Measurements from ENCODE around the gene B3GNT7.

DNA sequence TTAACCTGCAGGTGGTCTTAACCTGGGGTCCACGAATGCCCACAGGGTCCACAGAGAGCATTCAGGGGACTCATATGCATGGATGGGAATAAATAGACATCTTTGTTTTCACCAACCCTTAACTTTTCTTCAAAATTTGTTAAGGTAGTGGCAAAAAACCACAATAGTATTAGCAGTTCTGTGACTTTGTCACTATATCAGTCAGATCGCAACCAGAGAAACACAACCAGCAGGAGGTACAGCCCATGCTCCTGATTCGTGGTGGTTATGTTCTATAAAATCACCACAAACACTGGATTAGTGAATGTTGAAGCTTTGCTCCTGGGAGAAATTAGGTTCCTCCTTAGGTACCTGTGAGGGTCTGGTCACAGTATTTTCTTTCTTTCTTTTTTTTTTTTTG, 31.6 kb downstream of the B3GNT7 start:
- no peak for TF ChIP-seq POLR2A (IDR thresholded peaks at IDR 0.05)
- TF ChIP-seq EP300 (IDR thresholded peaks at IDR 0.05) = no peak
- no peak for TF ChIP-seq CTCF (IDR thresholded peaks at IDR 0.05)
- no peak for TF ChIP-seq POLR2AphosphoS5 (IDR thresholded peaks at IDR 0.05)

Measured in upper lobe of left lung (tissue), 4 donors.